ENCODE data around the gene NAV2. TPM values are rescaled to one million over a fixed set of nuclear protein-coding genes. Genes with fewer than 3 reads are reported as not detected.

NAV2 gene
- total RNA-seq, 3 donors from 2014 or later: 21.9 to 65.9 (median 30.9) TPM

DNA sequence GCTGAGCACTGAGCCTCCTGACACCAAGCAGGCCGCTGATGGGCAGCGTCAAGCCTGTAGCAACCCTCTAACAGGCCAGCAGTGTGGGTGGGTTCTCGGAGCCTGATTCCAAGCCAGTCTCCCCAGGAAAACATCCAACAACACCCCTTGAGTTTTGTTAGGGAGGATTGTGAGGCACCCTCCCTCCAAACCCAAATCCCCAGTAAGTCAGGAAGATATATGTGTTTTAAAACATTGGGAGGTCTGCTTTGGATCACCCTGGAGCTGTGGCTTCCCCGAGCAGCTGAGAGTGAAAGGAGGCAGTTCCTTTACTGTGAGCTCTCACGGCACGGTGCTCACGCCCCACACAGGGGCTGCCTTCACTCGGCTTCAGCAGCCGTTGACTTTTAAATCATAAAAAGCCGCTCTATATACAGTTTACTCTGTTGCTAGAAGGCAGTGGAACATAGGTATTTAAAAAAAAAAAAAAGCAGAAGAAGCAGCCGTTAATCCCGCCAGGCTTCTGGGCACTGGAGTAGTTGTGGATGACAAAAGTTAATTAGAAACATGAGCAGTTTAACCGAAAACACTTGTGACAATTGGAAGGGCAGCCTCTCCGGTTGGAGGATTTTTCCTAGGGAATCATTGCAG is 218.6 kb downstream of the NAV2 start:
- DNase-seq (no peak), ATAC-seq (no peak)
- no peaks in the 10 kb centered on the region for H3K36me3 ChIP-seq (ENCODE audit: low read depth)
- intact Hi-C loops (cut with DNase I, micrococcal nuclease): no loop called here
- no peak for TF ChIP-seq CTCF (IDR thresholded peaks at IDR 0.05)
- no peak overlapping the region for H3K4me3 ChIP-seq
- no peaks in the 10 kb centered on the region for H3K4me1 ChIP-seq (ENCODE audit: low read depth)
- no peaks in the 10 kb centered on the region for H3K9me3 ChIP-seq

GRCh38 chr11:19931771-19932369 is 219.2 kb downstream of the NAV2 start:
- no peaks in the 10 kb centered on the region for H3K4me1 ChIP-seq (ENCODE audit: low read depth)
- no peak overlapping the region for H3K4me3 ChIP-seq
- no peak for ATAC-seq

GRCh38 chr11:19933132-19933735 is 220.6 kb downstream of the NAV2 start:
- no peak for DNase-seq
- no peak for ATAC-seq
- Histone ChIP-seq H3K4me1 (ENCODE audit: low read depth) (no peaks in the 10 kb centered on the region), H3K36me3 (ENCODE audit: low read depth) (no peaks in the 10 kb centered on the region), H3K9me3 (no peaks in the 10 kb centered on the region), H3K4me3 (no peak overlapping the region)
- intact Hi-C loops (cut with DNase I, micrococcal nuclease): no loop called here
- no peak for TF ChIP-seq CTCF (IDR thresholded peaks at IDR 0.05)

More at GRCh38 chr11:19931771-19932369, 219.2 kb downstream of the NAV2 start:
- Histone ChIP-seq H3K36me3 (ENCODE audit: low read depth) (no peaks in the 10 kb centered on the region), H3K9me3 (no peaks in the 10 kb centered on the region)
- intact Hi-C loops (cut with DNase I, micrococcal nuclease): no loop called here
- DNase-seq: no peak
- no peak for TF ChIP-seq CTCF (IDR thresholded peaks at IDR 0.05)

DNA sequence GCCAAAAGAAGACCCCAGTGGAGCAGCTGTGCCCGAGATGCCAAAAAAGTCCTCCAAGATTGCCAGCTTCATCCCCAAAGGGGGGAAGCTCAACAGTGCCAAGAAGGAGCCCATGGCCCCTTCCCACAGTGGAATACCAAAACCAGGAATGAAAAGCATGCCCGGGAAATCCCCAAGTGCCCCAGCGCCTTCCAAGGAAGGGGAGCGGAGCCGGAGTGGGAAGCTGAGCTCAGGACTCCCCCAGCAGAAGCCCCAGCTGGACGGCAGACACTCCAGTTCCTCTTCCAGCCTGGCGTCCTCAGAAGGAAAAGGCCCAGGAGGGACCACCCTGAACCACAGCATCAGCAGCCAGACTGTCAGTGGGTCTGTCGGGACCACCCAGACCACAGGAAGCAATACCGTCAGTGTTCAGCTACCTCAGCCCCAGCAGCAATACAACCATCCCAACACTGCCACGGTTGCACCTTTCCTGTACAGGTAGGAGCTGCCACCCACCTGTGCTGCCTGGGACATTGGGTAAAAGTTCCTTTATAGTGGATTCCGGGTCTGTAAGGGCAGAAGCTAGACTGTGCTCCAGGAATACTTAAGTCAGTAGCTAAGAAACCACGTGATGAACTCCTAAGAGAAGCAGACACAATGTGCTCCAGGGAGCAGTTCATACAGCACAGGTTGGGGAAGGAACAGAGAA is 221.3 kb downstream of the NAV2 start:
- intact Hi-C loops (cut with DNase I, micrococcal nuclease): no loop called here
- no peak for TF ChIP-seq CTCF (IDR thresholded peaks at IDR 0.05)
- no peak for DNase-seq
- H3K9me3 ChIP-seq: no peaks in the 10 kb centered on the region
- ATAC-seq: no peak
- no peak overlapping the region for H3K4me3 ChIP-seq
- no peaks in the 10 kb centered on the region for H3K36me3 ChIP-seq (ENCODE audit: low read depth)
- no peaks in the 10 kb centered on the region for H3K4me1 ChIP-seq (ENCODE audit: low read depth)

- Histone ChIP-seq H3K36me3 (ENCODE audit: low read depth) (no peaks in the 10 kb centered on the region), H3K4me1 (ENCODE audit: low read depth) (no peaks in the 10 kb centered on the region), H3K9me3 (no peaks in the 10 kb centered on the region), H3K4me3 (no peak overlapping the region)
- no peak for TF ChIP-seq CTCF (IDR thresholded peaks at IDR 0.05)
- no peak for ATAC-seq
- intact Hi-C loops (cut with DNase I, micrococcal nuclease): no loop called here
- DNase-seq: no peak
Observed at GRCh38 chr11:19934828-19935259, 222.2 kb downstream of the NAV2 start.

All from mucosa of descending colon (tissue), 3 donors.